Endothelial cell of umbilical vein (primary cell): ENCODE data around the gene PRDX5. TPM values are rescaled to one million over a fixed set of nuclear protein-coding genes. Genes with fewer than 3 reads are reported as not detected.
A peak's percentile ranks its signal among the peaks of the same experiment; 100 is the strongest.

ENCODE experiments used
- BruUV-seq: library from RNA; stranded (reverse); fragments of 400-500 nt; replicated peaks from 2 replicates; lab custom pipeline; 2021; lab: Mats Ljungman, UMichigan
- CTCF ChIA-PET: fragments of 300-600, 350-600 bp; sonication (Branson Sonifier 250); formaldehyde crosslinking; loops from one replicate; lab custom pipeline; 2021; ENCODE audit warnings: antibody characterized with exemption, inconsistent platforms; lab: Charles Lee
- POLR2A ChIA-PET: fragments of 300-600, 350-600 bp; sonication (Branson Sonifier 250); formaldehyde crosslinking; loops from one replicate; lab custom pipeline; 2021; ENCODE audit warnings: antibody characterized with exemption, inconsistent platforms; lab: Charles Lee
- DNase-seq: peaks from one replicate; pipeline ENCODE4 v3.0.0-alpha.2; 2011; ENCODE audit warnings: low read depth, low spot score
- FAIRE-seq: peaks from 2 replicates; lab custom pipeline; 2011; peaks lifted over from hg19 to GRCh38; lab: Jason Lieb, UNC
- H2AFZ ChIP-seq: 2 replicates; pipeline ENCODE4 v1.6.0; 2012; ENCODE audit warnings: low read depth, low read length, control low read depth, inconsistent platforms
- H3K27ac ChIP-seq: 2 replicates; pipeline ENCODE4 v1.5.1; 2011; ENCODE audit warnings: low read depth, mild to moderate bottlenecking, control low read depth, low read length, moderate library complexity; ENCODE audit not compliant: insufficient read depth
- H3K27me3 ChIP-seq, 2 experiments: 2 replicates each; pipeline versions ENCODE4 v1.6.0 to v1.6.1; 2011; ENCODE audit warnings: low read length in 2 of 2, mixed read lengths in 1 of 2; ENCODE audit not compliant: control insufficient read depth in 2 of 2, insufficient read depth in 2 of 2
- H3K36me3 ChIP-seq, 2 experiments: 2 replicates in 1 of 2; 3 replicates in 1 of 2; pipeline ENCODE4 v1.5.1; 2011; ENCODE audit warnings: low read length in 2 of 2, mild to moderate bottlenecking in 1 of 2, moderate library complexity in 1 of 2; ENCODE audit not compliant: control insufficient read depth in 2 of 2, insufficient read depth in 2 of 2; ENCODE audit errors: extremely low read depth in 1 of 2
- H3K4me1 ChIP-seq: 3 replicates; pipeline ENCODE4 v1.5.1; 2011; ENCODE audit warnings: mild to moderate bottlenecking, low read length; ENCODE audit not compliant: control insufficient read depth, insufficient read depth; ENCODE audit errors: extremely low read depth
- H3K4me2 ChIP-seq: 2 replicates; pipeline ENCODE4 v1.6.1; 2011; ENCODE audit warnings: low read length, control low read depth, mixed read lengths; ENCODE audit not compliant: insufficient read depth
- H3K4me3 ChIP-seq, 3 experiments: fragments of 200-600 bp in 1 of 3; sonication (generic), shearing (Covaris generic) in 1 of 3; replicated peaks in 1 of 3; 2 replicates each; pipeline ENCODE4 v1.5.1; 2011 to 2016; ENCODE audit warnings: control low read depth in 3 of 3, low read length in 3 of 3, mild to moderate bottlenecking in 2 of 3, inconsistent platforms in 1 of 3, low read depth in 1 of 3, moderate library complexity in 1 of 3; ENCODE audit not compliant: insufficient read depth in 1 of 3
- H3K79me2 ChIP-seq: 2 replicates; pipeline ENCODE4 v1.6.0; 2012; ENCODE audit warnings: low read length, inconsistent platforms; ENCODE audit not compliant: control insufficient read depth, insufficient read depth
- H3K9ac ChIP-seq: replicated peaks from 2 replicates; pipeline ENCODE3; 2011; ENCODE audit warnings: low read length, control low read depth; ENCODE audit not compliant: insufficient read depth; ENCODE audit errors: extremely low read depth
- H3K9me1 ChIP-seq: replicated peaks from 3 replicates; pipeline ENCODE4 v1.6.0; 2011; ENCODE audit warnings: mild to moderate bottlenecking, low read length; ENCODE audit not compliant: control insufficient read depth, insufficient read depth; ENCODE audit errors: extremely low read depth
- H3K9me3 ChIP-seq: replicated peaks from 2 replicates; pipeline ENCODE4 v1.5.1; 2012; ENCODE audit warnings: low read length, inconsistent platforms; ENCODE audit not compliant: control insufficient read depth, insufficient read depth
- H4K20me1 ChIP-seq: replicated peaks from 2 replicates; pipeline ENCODE3; 2011; ENCODE audit warnings: mild to moderate bottlenecking, low read length; ENCODE audit not compliant: control insufficient read depth, insufficient read depth; ENCODE audit errors: extremely low read depth
- EZH2 ChIP-seq: IDR thresholded peaks from 2 replicates; pipeline ENCODE4 v1.6.1; 2012; ENCODE audit warnings: borderline replicate concordance, low read depth, mild to moderate bottlenecking, moderate library complexity, low read length, inconsistent platforms; ENCODE audit not compliant: severe bottlenecking
- FOS ChIP-seq: IDR thresholded peaks from 2 replicates; pipeline ENCODE4 v1.6.1; 2011; ENCODE audit warnings: mild to moderate bottlenecking, low read length, moderate library complexity, borderline replicate concordance; ENCODE audit not compliant: insufficient read depth
- GATA2 ChIP-seq: IDR thresholded peaks from 2 replicates; pipeline ENCODE4 v1.7.0; 2011; ENCODE audit warnings: low read depth, mild to moderate bottlenecking, moderate library complexity, mixed read lengths, low read length; ENCODE audit not compliant: insufficient read length, insufficient read depth
- JUN ChIP-seq: IDR thresholded peaks from 2 replicates; pipeline ENCODE4 v1.6.1; 2011; ENCODE audit warnings: borderline replicate concordance, low read depth; ENCODE audit not compliant: insufficient read length, insufficient read depth
- MYC ChIP-seq: IDR thresholded peaks from one replicate; pipeline ENCODE4 v1.6.1; 2011; ENCODE audit warnings: mild to moderate bottlenecking, low read depth, low read length
- POLR2A ChIP-seq: IDR thresholded peaks from 2 replicates; pipeline ENCODE4 v1.6.1; 2012; ENCODE audit warnings: low read depth, mild to moderate bottlenecking, control low read depth, low read length
- POLR2AphosphoS5 ChIP-seq: IDR thresholded peaks from 2 replicates; pipeline ENCODE4 v1.6.1; 2012; ENCODE audit warnings: low read depth, mild to moderate bottlenecking, control low read depth, low read length, moderate library complexity; ENCODE audit not compliant: insufficient read depth
- dilution Hi-C: fragments of 300-500 bp; cut with MboI; formaldehyde crosslinking; loops from one replicate; pipeline ENCODE4 v1.15.0; 2019; ENCODE audit warnings: low sequenced_read_pairs; ENCODE audit not compliant: extremely low pct_ligation_motif_present
- intact Hi-C: fragments of 100-400 bp; cut with micrococcal nuclease; formaldehyde crosslinking; loops from one replicate; pipeline ENCODE4 v1.10.0; 2022
- polyA plus RNA-seq, 4 experiments: library from polyadenylated mRNA; depleted of rRNA in 3 of 4; stranded (reverse) in 3 of 4; unstranded in 1 of 4; fragments of >200 nt; gene quantifications; 2 replicates each; pipeline versions ENCODE4 v1.2.1 to v1.2.3, GENCODE V29; 2011 to 2012; ENCODE audit warnings: missing spikeins in 1 of 4
- total RNA-seq: library from RNA; stranded (reverse); gene quantifications from 2 replicates; pipeline ENCODE4 v1.2.3, GENCODE V29; 2021
- TF ChIP-seq, protein P1 (sequence below): IDR thresholded peaks from 2 replicates; pipeline ENCODE4 v1.6.1; 2011; ENCODE audit not compliant: insufficient read depth, insufficient read length
- TF ChIP-seq, protein P2 (sequence below), 2 donors: IDR thresholded peaks; 1 replicate in 1 of 2; 2 replicates in 1 of 2; pipeline ENCODE4 v1.5.1; 2011; ENCODE audit warnings: low read length in 2 of 2, mild to moderate bottlenecking in 2 of 2, moderate library complexity in 2 of 2, control low read depth in 1 of 2, inconsistent platforms in 1 of 2, low read depth in 1 of 2; ENCODE audit not compliant: insufficient read depth in 1 of 2; ENCODE audit errors: extremely low read depth in 1 of 2

Gene PRDX5
- total and polyA plus RNA-seq, 2 donors (not counting 3 experiments of a cell fraction or from before 2014, with no cell fraction given), result 199 to 709 TPM

DNA sequence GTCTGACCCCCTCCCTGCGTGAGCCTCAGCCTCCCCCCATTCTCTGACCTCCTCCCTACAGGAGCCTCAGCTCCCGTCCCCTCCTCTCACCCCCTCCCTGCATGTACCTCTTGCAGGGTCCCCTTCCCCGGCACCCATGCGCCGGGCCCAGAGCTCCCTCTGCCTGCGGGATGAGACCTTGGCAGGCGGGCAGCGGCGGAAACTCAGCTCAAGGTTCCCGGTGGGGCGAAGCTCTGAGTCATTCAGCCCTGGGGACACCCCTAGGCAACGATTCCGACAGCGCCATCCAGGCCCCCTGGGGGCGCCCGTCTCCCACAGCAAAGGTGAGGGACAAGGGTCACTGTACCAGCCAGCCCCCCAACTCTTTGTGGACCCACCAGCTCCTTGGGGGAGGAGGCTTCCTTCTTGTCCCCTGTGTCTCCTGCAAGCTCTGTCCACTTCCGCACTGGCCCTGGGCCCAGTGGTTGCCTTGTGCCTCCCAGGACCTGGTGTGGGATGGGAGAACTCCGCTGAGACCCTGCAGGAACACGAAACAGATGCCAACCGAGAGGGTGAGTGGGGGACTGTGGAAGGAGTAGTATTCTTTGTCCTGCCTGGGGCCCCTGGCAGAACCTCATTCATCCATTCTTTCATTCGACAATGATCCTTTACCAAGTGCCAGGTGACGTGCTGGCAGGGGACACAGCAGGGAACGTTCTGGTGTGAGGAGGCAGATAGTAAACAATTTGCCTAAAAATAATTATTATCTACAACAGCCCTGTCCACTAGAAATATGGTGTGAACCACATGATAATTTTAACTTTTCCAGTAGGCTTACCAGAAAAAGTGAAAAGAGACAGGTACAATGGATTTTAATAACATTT is 37.4 kb downstream of the PRDX5 start:
- H3K9me3 ChIP-seq, result no peaks in the 10 kb centered on the region
- no peaks in the 10 kb centered on the region for H3K9me1 ChIP-seq
- H3K27ac ChIP-seq, result peak overlapping the region; percentile 58
- dilution Hi-C loops (no loop called here), intact Hi-C loops (loop anchor here (1.0 to 5.0 kb wide), 3 partner anchors 38 to 113 kb away; partner anchors contain the start of genes ESRRA, FKBP2 and TRMT112)
- H3K36me3 ChIP-seq, result peaks cover 0 to 2% of the 10 kb centered on the region in 2 experiments
- peak; percentile 96 for FAIRE-seq
- H3K9ac ChIP-seq, result peak overlapping the region; percentile 21
- peaks cover 22% of the 10 kb centered on the region for H3K4me1 ChIP-seq
- TF ChIP-seq, protein P1, sequence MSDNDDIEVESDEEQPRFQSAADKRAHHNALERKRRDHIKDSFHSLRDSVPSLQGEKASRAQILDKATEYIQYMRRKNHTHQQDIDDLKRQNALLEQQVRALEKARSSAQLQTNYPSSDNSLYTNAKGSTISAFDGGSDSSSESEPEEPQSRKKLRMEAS, result no peak
- TF ChIP-seq GATA2 (no peak), POLR2A (no peak), JUN (peak; percentile 5), EZH2 (no peak), FOS (peak; percentile 90), POLR2AphosphoS5 (peak; percentile 52), MYC (no peak)
- TF ChIP-seq, protein P2, sequence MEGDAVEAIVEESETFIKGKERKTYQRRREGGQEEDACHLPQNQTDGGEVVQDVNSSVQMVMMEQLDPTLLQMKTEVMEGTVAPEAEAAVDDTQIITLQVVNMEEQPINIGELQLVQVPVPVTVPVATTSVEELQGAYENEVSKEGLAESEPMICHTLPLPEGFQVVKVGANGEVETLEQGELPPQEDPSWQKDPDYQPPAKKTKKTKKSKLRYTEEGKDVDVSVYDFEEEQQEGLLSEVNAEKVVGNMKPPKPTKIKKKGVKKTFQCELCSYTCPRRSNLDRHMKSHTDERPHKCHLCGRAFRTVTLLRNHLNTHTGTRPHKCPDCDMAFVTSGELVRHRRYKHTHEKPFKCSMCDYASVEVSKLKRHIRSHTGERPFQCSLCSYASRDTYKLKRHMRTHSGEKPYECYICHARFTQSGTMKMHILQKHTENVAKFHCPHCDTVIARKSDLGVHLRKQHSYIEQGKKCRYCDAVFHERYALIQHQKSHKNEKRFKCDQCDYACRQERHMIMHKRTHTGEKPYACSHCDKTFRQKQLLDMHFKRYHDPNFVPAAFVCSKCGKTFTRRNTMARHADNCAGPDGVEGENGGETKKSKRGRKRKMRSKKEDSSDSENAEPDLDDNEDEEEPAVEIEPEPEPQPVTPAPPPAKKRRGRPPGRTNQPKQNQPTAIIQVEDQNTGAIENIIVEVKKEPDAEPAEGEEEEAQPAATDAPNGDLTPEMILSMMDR (IDR thresholded peaks at IDR 0.05; ENCODE audit: extremely low read depth in 1 of 2, insufficient read depth in 1 of 2, low read depth in 1 of 2, low read length in 2 of 2), result peak; percentile 86 to 87
- H2AFZ ChIP-seq, result peak overlapping the region; percentile 87
- H3K4me2 ChIP-seq, result peak overlapping the region; percentile 24
- DNase-seq, result peak; percentile 87
- no peaks in the 10 kb centered on the region for H3K27me3 ChIP-seq
- POLR2A ChIA-PET, result interaction anchor here (1.7 kb wide), 1 partner anchor 12 kb away, joined by 11 read pairs; no protein-coding TSS in a partner anchor
- CTCF ChIA-PET, result interaction anchor here (0.6 to 5.5 kb wide), 34 partner anchors 9 to 354 kb away, joined by 3 to 107 read pairs (median 6); partner anchors contain the start of genes BAD, CATSPERZ, ESRRA and FERMT3
- peaks cover 8% of the 10 kb centered on the region for H3K79me2 ChIP-seq
- no TSS peak for BruUV-seq
- peak overlapping the region in 2 of 3 experiments; percentile 7 to 23 for H3K4me3 ChIP-seq
- H4K20me1 ChIP-seq, result no peaks in the 10 kb centered on the region
